Urinary bladder (tissue), 4 donors: Measurements from ENCODE around the gene LRRK1. TPM values are rescaled to one million over a fixed set of nuclear protein-coding genes. Genes with fewer than 3 reads are reported as not detected.

ENCODE experiments used
- DNase-seq: peaks from one replicate; pipeline ENCODE4 v3.0.0-alpha.2; 2015; ENCODE audit errors: extremely low spot score
- H3K27ac ChIP-seq: one replicate; pipeline ENCODE4 v1.5.1; 2013; ENCODE audit warnings: low read depth, mild to moderate bottlenecking, moderate library complexity
- H3K36me3 ChIP-seq: one replicate; pipeline ENCODE4 v1.6.1; 2013; ENCODE audit warnings: mild to moderate bottlenecking, moderate library complexity; ENCODE audit not compliant: insufficient read depth
- H3K4me1 ChIP-seq: one replicate; pipeline ENCODE4 v1.6.1; 2013; ENCODE audit warnings: mild to moderate bottlenecking, moderate library complexity; ENCODE audit not compliant: insufficient read depth
- H3K4me3 ChIP-seq: one replicate; pipeline ENCODE4 v1.5.1; 2013; ENCODE audit warnings: low read depth, low read length
- WGBS: extraction: QIAGEN DNeasy Blood & Tissue Kit; methylation state at CpG from one replicate; pipeline ENCODE4 v1.1.7; 2013; 5-methylcytosine and 5-hydroxymethylcytosine counted together
- polyA plus RNA-seq: library from polyadenylated mRNA; stranded (reverse); fragments of 200-250 nt; gene quantifications from one replicate; pipeline ENCODE4 v1.2.3, GENCODE V29; 2013
- total RNA-seq: library from RNA; depleted of rRNA; stranded (reverse); fragments of >200 nt; gene quantifications from one replicate; pipeline ENCODE4 v1.2.3, GENCODE V29; 2014
- donor health status: healthy with polysubstance abuse.
- donor health status: healthy.

The LRRK1 gene
- total and polyA plus RNA-seq, 2 donors, result 9.9 to 12.3 TPM

DNA sequence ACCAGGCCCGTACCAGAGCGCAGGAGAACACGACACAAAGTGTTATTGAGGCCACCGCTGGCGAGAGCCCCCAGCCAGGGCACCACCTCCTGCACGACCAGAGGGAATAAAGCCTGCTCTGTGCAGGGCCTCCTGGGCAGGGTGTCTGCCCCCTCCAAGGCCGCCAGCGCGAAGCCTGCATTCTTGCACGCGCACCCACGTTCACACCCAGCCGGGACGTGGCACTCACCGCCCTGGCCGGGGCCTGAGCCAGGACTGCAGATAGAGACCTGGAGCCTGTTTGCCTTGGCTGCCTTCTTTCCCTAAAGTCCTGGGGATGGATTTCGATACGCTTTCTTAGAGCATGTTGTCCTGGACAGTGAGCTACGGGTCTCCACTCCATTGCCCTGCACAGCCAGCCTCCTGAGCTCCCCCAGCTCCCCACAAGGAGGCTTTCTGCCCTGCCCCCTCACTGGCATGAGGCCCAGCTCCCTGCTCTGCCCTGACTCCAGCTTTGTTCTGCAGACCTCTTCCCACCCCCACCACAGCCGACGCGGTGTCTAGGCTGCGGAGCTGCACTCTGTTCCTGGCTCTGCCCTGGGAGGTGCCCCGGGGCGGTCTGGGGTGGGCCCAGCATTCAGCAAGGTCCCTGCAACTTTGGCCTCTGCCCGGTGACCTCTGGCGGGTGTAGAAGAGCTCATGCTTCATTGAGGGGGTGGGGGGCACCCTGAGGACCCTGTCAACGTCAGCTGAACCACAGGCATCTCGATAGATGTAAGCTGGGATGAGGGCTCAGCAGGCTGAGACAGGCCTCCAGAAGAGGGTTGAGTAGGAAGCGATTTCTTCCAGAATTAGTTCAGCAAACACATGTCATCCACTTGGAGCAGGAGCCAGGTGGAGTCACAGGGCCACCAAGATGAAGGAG is 145.0 kb downstream of the LRRK1 start:
- H3K27ac ChIP-seq, result no peak overlapping the region
- H3K4me3 ChIP-seq, result no peak overlapping the region
- no peaks in the 10 kb centered on the region for H3K4me1 ChIP-seq
- no peak for DNase-seq
- H3K36me3 ChIP-seq, result no peaks in the 10 kb centered on the region
- 54% methylated on average over 30 of the region's 30 CpGs for WGBS

DNA sequence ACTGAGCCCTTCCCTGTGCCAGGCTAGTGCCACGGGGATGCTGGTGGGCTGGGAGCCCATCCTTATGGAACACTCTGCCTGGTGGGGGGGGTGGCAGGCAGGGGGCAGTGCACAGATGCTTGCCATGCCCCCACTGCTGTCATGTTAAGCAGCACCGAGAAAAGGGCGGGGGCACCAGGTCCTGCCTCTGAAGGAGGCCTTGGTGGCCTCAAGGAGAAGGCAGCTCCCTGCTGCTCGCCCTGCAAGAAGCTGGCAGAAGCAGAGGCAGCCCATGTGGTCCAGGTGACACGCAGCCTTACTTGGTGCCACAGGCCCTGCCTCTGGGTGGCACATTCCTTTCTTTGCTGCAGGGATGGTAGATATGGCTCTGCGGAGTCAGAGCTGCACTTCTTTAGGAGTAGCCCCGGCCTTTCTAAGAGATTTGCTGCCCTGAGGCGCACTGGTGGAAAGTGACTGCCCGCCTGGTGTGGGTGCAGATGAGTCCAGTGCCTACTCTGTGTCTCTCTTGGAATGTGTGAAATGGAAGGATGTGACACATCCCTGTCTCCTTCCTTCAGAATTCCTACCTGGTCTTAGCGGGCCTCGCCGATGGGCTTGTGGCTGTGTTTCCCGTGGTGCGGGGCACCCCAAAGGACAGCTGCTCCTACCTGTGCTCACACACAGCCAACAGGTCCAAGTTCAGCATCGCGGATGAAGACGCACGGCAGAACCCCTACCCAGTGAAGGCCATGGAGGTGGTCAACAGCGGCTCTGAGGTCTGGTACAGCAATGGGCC is 145.8 kb downstream of the LRRK1 start:
- DNase-seq, result no peak
- H3K27ac ChIP-seq, result no peak overlapping the region
- 96% methylated on average over 19 of the region's 19 CpGs for WGBS
- no peaks in the 10 kb centered on the region for H3K36me3 ChIP-seq
- H3K4me3 ChIP-seq, result no peak overlapping the region
- no peaks in the 10 kb centered on the region for H3K4me1 ChIP-seq

DNA sequence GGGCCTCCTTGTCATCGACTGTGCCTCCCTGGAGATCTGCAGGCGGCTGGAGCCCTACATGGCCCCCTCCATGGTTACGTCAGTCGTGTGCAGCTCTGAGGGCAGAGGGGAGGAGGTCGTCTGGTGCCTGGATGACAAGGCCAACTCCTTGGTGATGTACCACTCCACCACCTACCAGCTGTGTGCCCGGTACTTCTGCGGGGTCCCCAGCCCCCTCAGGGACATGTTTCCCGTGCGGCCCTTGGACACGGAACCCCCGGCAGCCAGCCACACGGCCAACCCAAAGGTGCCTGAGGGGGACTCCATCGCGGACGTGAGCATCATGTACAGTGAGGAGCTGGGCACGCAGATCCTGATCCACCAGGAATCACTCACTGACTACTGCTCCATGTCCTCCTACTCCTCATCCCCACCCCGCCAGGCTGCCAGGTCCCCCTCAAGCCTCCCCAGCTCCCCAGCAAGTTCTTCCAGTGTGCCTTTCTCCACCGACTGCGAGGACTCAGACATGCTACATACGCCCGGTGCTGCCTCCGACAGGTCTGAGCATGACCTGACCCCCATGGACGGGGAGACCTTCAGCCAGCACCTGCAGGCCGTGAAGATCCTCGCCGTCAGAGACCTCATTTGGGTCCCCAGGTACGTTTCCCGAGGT is 146.5 kb downstream of the LRRK1 start:
- no peak for DNase-seq
- no peaks in the 10 kb centered on the region for H3K36me3 ChIP-seq
- 96% methylated on average over 28 of the region's 28 CpGs for WGBS
- H3K4me1 ChIP-seq, result no peaks in the 10 kb centered on the region
- no peak overlapping the region for H3K4me3 ChIP-seq
- no peak overlapping the region for H3K27ac ChIP-seq

DNA sequence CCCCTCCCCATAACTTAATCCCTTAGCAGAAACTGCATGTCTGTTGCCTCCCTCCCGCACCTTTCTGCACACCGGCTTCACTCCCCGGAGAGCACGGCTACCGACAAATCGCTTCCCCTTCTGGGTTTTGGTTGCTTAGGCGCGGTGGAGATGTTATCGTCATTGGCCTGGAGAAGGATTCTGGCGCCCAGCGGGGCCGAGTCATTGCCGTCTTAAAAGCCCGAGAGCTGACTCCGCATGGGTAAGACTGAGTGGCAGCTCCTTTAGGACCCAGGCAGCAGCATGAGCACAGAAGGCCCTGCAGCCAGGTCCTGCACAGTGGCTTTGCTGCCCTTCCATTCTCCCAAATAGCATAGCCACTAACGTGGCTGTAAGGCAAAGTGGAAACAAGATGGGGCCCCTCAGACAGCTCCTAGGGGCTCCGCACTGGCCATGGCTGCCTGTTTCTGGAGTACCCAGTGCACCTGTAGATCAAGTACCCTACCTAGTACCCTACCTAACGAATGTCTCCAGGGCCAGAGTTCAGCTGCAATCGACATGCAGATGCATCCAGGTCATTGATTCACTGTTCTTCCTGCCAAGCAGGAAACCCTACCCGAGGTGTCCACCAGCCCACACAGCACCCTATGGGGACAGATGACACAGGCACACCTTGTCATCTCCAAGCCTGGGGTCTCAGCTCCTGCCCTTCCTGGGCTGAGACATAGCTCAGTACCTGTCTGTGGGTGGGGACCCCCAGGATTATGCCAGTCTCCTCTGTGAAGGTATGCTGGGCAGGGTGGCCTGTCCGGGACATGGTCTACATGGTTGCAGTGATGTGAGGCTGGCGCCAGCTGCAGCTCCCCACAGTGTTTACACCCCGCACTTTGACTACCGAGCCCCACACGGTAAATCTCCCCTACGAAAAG is 147.6 kb downstream of the LRRK1 start:
- no peak for DNase-seq
- no peak overlapping the region for H3K4me3 ChIP-seq
- H3K27ac ChIP-seq, result no peak overlapping the region
- 88% methylated on average over 26 of the region's 26 CpGs for WGBS
- no peaks in the 10 kb centered on the region for H3K36me3 ChIP-seq
- no peaks in the 10 kb centered on the region for H3K4me1 ChIP-seq

DNA sequence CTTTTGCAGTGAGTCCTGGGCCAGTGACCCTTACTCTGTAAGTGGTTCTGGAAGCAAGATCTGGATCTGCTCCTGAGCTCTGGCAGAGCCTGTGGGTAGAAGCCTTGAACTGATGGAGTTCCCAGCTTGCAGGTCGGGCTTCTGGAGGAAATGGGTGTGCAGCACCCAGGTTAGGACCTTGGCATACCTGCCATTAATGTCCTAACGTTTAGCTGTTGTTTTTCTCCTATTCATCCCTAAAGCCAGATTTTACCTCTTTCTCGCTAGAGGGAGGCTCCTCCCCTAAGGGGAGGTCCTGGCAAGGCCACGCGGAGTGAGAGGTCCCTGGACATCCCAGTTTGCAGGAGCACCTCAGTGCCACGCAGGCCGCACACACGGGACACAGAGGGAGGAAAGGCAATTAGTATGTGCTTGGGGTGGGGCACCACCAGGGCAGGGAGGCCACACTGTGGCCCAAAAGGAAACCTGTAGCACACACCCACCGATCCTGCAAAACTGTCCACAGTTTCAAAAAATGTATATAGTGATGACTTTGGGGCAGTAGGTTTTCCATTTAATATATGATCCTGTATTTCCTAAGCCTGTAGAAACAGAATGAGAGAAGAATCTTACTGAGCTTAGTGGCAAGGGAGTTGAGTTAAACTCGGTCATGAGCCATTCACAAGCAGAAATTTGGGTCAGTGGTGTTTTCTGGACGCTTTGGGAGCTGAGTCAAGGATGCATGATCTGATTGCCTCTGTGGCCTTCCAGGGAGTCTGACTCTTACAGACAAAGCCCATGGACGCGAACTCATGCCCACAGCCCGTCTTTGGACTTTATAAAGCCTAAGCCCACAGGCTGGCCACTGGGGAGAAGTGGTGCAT is 148.7 kb downstream of the LRRK1 start:
- Histone ChIP-seq H3K27ac (no peak overlapping the region), H3K36me3 (no peaks in the 10 kb centered on the region), H3K4me1 (no peaks in the 10 kb centered on the region), H3K4me3 (no peak overlapping the region)
- DNase-seq, result no peak
- WGBS, result 75% methylated on average over 14 of the region's 14 CpGs

DNA sequence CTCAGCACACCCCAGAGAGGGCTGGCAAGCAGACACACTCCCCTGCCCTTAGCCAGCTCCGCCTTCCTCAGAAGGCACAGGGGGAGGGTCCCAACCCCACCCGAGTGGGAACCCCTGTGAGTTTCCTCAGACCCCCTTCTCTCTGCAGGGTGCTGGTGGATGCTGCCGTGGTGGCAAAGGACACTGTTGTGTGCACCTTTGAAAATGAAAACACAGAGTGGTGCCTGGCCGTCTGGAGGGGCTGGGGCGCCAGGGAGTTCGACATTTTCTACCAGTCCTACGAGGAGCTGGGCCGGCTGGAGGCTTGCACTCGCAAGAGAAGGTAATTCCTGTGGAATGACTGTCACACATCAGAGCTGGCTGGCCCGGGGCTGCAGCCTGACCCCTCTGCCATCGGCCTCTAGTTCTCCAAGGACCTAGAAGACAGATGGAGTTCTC is 149.4 kb downstream of the LRRK1 start:
- H3K4me3 ChIP-seq, result no peak overlapping the region
- WGBS, result 71% methylated on average over 11 of the region's 11 CpGs
- no peak overlapping the region for H3K27ac ChIP-seq
- no peak for DNase-seq
- H3K4me1 ChIP-seq, result no peaks in the 10 kb centered on the region
- no peaks in the 10 kb centered on the region for H3K36me3 ChIP-seq

DNA sequence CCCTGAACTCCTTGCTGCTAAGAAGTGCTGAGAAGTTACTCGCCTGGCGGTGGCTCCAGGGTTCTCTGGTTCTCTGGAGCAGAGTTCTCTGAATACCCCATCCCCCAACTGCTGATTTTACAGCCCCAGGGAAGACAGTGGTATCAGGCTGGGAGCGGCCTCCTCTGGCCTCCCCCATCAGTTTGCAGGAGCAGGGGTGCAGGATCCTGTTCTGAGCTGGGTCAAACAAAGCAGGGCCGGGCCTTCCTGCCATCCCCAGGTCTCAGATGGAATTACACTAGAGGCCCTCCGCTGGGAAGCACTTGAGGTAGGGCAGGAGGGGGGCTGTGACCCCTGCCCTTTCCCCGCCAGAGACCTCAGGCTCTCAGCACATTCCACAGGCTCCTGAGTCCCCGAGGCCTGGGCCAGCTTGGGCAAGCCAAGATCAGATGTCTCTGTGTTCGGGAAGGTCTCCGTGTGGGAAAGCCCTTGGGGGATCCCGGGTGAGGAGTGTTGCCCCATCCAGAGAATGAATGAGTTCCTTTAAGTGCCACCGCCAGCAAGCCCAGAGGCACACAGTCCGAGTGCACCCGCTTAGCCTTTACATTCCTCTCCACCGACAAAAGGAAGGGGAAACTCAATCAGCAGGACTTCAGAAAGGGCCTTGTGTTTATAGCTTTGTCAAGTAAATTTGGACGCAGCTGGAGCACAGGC is 149.9 kb downstream of the LRRK1 start:
- DNase-seq, result no peak
- Histone ChIP-seq H3K36me3 (no peaks in the 10 kb centered on the region), H3K4me1 (no peaks in the 10 kb centered on the region), H3K27ac (peak overlapping the region; percentile 72), H3K4me3 (no peak overlapping the region)
- 56% methylated on average over 15 of the region's 15 CpGs for WGBS

DNA sequence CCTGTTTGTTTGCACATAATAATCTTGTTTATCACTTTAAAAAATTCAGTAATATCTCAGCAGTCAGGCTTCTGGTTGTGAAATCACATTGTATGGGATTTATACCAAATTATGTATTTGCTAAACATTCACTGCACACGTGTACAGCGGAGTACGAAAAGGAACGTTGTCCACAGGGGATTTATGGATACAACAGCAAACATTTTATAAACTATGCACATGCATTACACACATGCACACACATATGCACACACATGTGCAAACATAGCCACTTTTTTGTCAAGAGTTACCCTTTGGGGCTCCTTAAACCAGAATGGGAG is 150.5 kb downstream of the LRRK1 start:
- H3K4me3 ChIP-seq, result no peak overlapping the region
- no peak for DNase-seq
- no peaks in the 10 kb centered on the region for H3K36me3 ChIP-seq
- H3K27ac ChIP-seq, result no peak overlapping the region
- 61% methylated on average over 4 of the region's 4 CpGs for WGBS
- H3K4me1 ChIP-seq, result no peaks in the 10 kb centered on the region

DNA sequence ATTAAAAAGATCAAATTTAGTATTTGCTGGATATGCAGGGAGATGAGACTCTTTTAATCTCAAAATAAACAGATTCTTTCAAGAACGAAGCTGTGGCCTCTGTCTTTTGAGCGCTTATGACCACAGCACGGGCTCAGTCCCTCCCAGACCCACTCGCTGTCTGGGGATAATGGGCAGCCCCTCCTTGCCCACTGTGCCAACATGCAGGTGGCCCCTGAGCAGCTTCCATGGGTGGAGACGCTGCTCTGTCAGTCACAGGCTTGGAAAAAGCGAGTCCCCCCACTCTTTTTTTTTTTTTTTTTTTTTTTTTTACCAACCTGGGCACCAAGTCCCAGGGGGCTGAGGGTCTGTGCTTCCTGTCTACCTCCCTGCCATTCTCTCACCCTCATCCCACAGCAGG is 150.9 kb downstream of the LRRK1 start:
- 62% methylated on average over 6 of the region's 6 CpGs for WGBS
- no peak for DNase-seq
- peak overlapping the region; percentile 78 for H3K27ac ChIP-seq

DNA sequence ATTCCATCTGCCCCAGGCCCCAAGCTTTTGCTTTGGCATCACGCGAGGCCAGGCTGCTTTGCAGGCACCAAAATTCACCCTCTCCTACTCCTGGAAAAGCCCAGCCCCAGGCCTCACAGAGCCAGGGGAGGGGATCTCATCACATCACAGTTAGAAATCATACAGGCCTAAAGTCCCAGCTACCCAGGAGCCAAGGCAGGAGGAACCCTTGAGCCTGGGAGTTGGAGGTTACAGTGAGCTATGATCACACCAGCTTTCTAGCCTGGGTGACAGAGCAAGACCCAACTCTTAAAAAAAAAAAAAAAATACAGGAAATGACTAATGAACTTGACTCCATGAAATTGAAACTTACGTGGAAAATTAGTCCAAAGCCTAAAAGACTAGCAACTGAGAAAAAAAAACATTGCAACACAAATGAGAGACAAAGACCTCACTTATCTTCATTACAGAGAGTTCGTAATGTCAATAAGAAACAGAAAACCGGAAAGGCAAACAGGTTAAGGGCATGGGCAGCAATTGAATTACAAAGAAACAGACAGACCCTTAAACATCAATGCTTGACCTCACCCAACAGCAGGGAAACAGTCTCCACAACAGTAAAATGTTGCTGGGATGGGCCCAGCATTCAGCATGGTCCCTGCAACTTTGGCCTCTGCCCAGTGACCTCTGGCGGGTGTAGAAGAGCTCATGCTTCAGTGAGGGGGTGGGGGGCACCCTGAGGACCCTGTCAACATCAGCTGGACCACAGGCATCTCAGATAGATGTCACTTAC is 151.5 kb downstream of the LRRK1 start:
- no peak for DNase-seq
- Histone ChIP-seq H3K4me1 (no peaks in the 10 kb centered on the region), H3K36me3 (no peaks in the 10 kb centered on the region), H3K4me3 (no peak overlapping the region), H3K27ac (peak overlapping the region; percentile 78)
- WGBS, result 69% methylated on average over 6 of the region's 6 CpGs

More for the DNA sequence above, 150.9 kb downstream of the LRRK1 start:
- no peaks in the 10 kb centered on the region for H3K4me1 ChIP-seq
- no peak overlapping the region for H3K4me3 ChIP-seq
- no peaks in the 10 kb centered on the region for H3K36me3 ChIP-seq

DNA sequence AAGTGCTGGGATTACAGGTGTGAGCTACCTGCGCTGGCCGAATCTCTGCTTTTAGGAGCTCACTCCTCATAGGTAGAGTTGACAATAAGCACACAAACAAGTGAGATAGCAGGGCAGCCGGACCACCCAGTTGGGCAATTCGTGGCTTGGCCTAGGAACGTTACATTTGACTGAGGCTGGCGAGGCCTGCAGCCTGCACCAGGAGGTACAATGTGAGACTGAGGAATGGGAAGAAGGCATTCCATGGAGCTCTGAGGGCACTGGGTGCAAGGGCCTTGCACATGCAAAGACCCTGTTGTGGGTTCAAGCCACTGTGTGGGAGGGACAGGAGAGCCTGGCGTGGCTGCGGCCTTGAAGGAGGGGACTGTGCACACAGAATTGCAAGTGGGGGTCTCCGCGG is 152.5 kb downstream of the LRRK1 start:
- no peaks in the 10 kb centered on the region for H3K4me1 ChIP-seq
- no peak overlapping the region for H3K4me3 ChIP-seq
- WGBS, result 97% methylated on average over 10 of the region's 10 CpGs
- H3K27ac ChIP-seq, result no peak overlapping the region
- DNase-seq, result no peak
- H3K36me3 ChIP-seq, result no peaks in the 10 kb centered on the region
